Common myeloid progenitor, CD34-positive (primary cell): ENCODE data around the gene RNASEL.

Experiments used
- CTCF ChIA-PET: fragments of 350-600 bp; sonication (Branson Sonifier 250); formaldehyde crosslinking; loops from one replicate; lab custom pipeline; 2021; ENCODE audit warnings: antibody characterized with exemption; lab: Charles Lee
- POLR2A ChIA-PET: fragments of 350-600 bp; sonication (Branson Sonifier 250); formaldehyde crosslinking; loops from one replicate; lab custom pipeline; 2021; ENCODE audit warnings: antibody characterized with exemption; lab: Charles Lee
- DNase-seq, 3 donors: peaks; one replicate each; pipeline versions ENCODE4 v3.0.0 to v3.0.0-alpha.2; 2013
- H3K27ac ChIP-seq, 2 experiments: 1 replicate in 1 of 2; 2 replicates in 1 of 2; pipeline ENCODE4 v1.7.0; 2013; ENCODE audit warnings: inconsistent platforms in 2 of 2, low read length in 2 of 2, mild to moderate bottlenecking in 2 of 2, low read depth in 1 of 2, moderate library complexity in 1 of 2; ENCODE audit not compliant: severe bottlenecking in 2 of 2, insufficient read depth in 1 of 2, poor library complexity in 1 of 2
- H3K27me3 ChIP-seq, 5 experiments: replicated peaks in 2 of 5; 1 replicate in 3 of 5; 2 replicates in 2 of 5; pipeline versions ENCODE4 v1.6.1 to v1.7.0; 2013; ENCODE audit warnings: low read length in 4 of 5, mild to moderate bottlenecking in 2 of 5, moderate library complexity in 2 of 5, inconsistent platforms in 1 of 5; ENCODE audit not compliant: insufficient read depth in 5 of 5, control insufficient read depth in 4 of 5
- H3K36me3 ChIP-seq, 4 experiments: 1 replicate in 2 of 4; 2 replicates in 2 of 4; pipeline versions ENCODE4 v1.6.1 to v1.7.0; 2013; ENCODE audit warnings: low read length in 3 of 4, control low read depth in 1 of 4, mild to moderate bottlenecking in 1 of 4; ENCODE audit not compliant: control insufficient read depth in 4 of 4, insufficient read depth in 4 of 4
- H3K4me1 ChIP-seq, 4 experiments: 1 replicate in 3 of 4; 2 replicates in 1 of 4; pipeline versions ENCODE4 v1.6.1 to v1.7.1; 2013; ENCODE audit warnings: low read length in 3 of 4, mild to moderate bottlenecking in 3 of 4, control low read depth in 1 of 4, inconsistent platforms in 1 of 4, moderate library complexity in 1 of 4; ENCODE audit not compliant: control insufficient read depth in 4 of 4, insufficient read depth in 4 of 4; ENCODE audit errors: control extremely low read depth in 1 of 4
- H3K4me3 ChIP-seq, 7 experiments: 1 replicate in 4 of 7; 2 replicates in 3 of 7; pipeline versions ENCODE4 v1.5.1 to v1.7.0; 2013; ENCODE audit warnings: mild to moderate bottlenecking in 7 of 7, low read length in 6 of 7, moderate library complexity in 6 of 7, inconsistent platforms in 2 of 7, low read depth in 2 of 7, control low read depth in 1 of 7; ENCODE audit not compliant: insufficient read depth in 4 of 7, control insufficient read depth in 1 of 7; ENCODE audit errors: extremely low read depth in 1 of 7
- H3K9me3 ChIP-seq, 5 experiments: 1 replicate in 4 of 5; 2 replicates in 1 of 5; pipeline versions ENCODE4 v1.6.1 to v1.7.1; 2013; ENCODE audit warnings: low read length in 4 of 5, mild to moderate bottlenecking in 2 of 5, inconsistent platforms in 1 of 5, low read depth in 1 of 5, moderate library complexity in 1 of 5; ENCODE audit not compliant: control insufficient read depth in 4 of 5, insufficient read depth in 2 of 5; ENCODE audit errors: control extremely low read depth in 1 of 5
- WGBS: methylation state at CpG from one replicate; pipeline ENCODE4 v1.1.5; 2013; ENCODE audit not compliant: insufficient coverage; 5-methylcytosine and 5-hydroxymethylcytosine counted together

The RNASEL gene

GRCh38 chr1:182595641-182596240 lies 6.7 kb upstream of the RNASEL start:
- H3K36me3 ChIP-seq: no peaks in the 10 kb centered on the region
- 33% methylated on average over 3 of the region's 4 CpGs for WGBS
- H3K4me3 ChIP-seq: no peak overlapping the region
- H3K9me3 ChIP-seq: no peaks in the 10 kb centered on the region
- no peak overlapping the region for H3K27ac ChIP-seq
- H3K4me1 ChIP-seq: peaks cover 0 to 9% (median 6%) of the 10 kb centered on the region in 4 experiments
- POLR2A ChIA-PET: interaction anchor here (1.2 kb wide), 1 partner anchor 187 kb away, joined by 3 read pairs; no protein-coding TSS in a partner anchor
- CTCF ChIA-PET: interaction anchor here (0.9 to 17.7 kb wide), 25 partner anchors 7 to 513 kb away, joined by 3 to 525 read pairs (median 4); partner anchors contain the start of gene NPL
- peak; percentile 50 to 70 (median 58) for DNase-seq
- peaks cover 0 to 3% (median 0%) of the 10 kb centered on the region in 5 experiments for H3K27me3 ChIP-seq

DNA sequence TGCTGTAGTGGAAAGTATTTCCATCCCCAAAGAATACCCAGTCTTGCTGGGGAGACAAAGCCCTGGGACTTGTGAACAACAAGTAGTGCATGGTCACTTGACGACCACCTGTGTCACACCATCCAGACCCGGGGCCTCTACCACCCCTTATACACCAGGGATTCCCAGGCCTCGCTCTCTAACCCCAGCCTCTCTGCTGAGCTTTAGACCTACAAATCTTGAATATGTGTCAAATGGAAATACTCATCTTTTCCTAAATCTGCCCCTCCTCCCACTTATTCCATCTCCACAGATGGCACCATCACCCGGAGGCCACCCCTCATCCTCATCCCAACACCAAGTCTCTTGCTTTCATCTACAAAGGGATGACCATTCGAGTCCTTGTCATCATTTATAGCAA lies 875 bp upstream of the RNASEL start:
- ChIA-PET CTCF (interaction anchor here (1.6 to 6.2 kb wide), 3 partner anchors 9 to 195 kb away, joined by 4 to 39 read pairs (median 15); no protein-coding TSS in a partner anchor), POLR2A (no interaction called here)
- WGBS: 94% methylated on average over 3 of the region's 5 CpGs
- Histone ChIP-seq H3K27me3 (no peaks in the 10 kb centered on the region), H3K4me3 (no peak overlapping the region), H3K27ac (no peak overlapping the region), H3K36me3 (peaks cover 0 to 9% (median under 1%) of the 10 kb centered on the region in 4 experiments), H3K4me1 (peaks cover 0 to 16% (median 9%) of the 10 kb centered on the region in 4 experiments), H3K9me3 (no peaks in the 10 kb centered on the region)
- DNase-seq: no peak

DNA sequence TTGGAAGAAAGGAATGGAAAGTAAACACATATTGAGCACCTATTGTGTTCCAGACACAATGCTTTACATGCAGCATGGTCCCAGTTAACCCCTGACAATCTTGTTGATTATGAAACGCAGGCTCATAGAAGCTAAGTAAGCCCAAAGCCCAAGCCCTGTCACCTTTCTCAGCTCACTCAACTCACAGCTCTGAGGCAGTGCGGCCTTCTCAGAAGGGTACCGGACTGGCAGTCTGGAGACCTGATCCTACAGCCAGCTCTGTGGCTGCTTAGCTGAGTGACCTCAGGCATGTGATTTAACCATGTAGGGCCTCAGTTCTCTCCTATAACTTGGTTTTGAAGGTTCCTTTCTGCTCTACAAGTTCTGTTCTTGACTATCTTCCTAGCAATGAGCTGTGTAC lies 464 bp upstream of the RNASEL start:
- H3K4me3 ChIP-seq: peak overlapping the region in 5 of 7 experiments; percentile 89 to 99 (median 96)
- H3K27me3 ChIP-seq: no peaks in the 10 kb centered on the region
- 93% methylated on average over 3 of the region's 3 CpGs for WGBS
- POLR2A ChIA-PET: no interaction called here
- H3K4me1 ChIP-seq: peaks cover 0 to 16% (median 9%) of the 10 kb centered on the region in 4 experiments
- peak overlapping the region in 1 of 2 experiments; percentile 95 for H3K27ac ChIP-seq
- no peaks in the 10 kb centered on the region for H3K9me3 ChIP-seq
- peaks cover 0 to 9% (median 2%) of the 10 kb centered on the region in 4 experiments for H3K36me3 ChIP-seq
- CTCF ChIA-PET: interaction anchor here (1.6 to 6.2 kb wide), 4 partner anchors 10 to 196 kb away, joined by 4 to 39 read pairs (median 11); no protein-coding TSS in a partner anchor
- no peak for DNase-seq

DNA sequence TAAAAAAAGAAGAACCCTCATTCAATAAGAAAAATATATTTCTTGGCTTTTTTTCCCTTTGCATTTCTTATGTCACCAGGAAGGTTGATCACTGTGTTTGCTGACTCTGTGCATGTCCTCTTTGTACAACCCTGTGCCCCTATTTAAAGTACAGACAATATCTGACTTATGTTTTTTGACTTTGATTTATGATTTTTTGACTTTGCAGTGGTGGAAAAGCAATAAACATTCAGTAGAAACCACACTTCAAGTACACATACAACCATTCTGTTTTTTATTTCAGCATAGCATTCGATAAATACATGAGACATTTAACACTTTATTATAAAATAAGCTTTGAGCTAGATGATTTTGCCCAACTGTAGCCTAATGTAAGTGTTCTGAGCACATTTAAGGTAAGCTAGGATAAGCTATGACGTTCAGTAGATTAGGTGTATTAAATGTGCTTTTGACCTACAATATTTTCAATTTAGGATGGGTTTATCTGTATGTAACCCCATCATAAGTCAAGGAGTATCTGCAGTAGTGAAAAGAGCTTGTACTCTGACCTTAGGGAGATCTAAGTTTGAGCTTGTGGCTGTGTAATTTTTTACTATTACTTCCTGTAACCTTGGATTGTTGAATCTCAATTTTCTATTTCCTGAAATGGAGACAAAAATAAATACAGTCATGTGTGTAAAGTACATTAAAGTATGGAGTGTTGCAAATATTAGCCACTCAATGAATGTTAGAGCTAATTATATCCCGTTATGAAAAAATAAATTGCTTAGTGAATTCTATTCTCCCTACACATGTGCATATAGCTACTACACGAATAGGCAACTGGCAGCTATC lies 1.2 kb downstream of the RNASEL start:
- no peak for DNase-seq
- H3K27ac ChIP-seq: peak overlapping the region; percentile 86 to 95
- peaks cover 2 to 17% (median 3%) of the 10 kb centered on the region in 4 experiments for H3K36me3 ChIP-seq
- ChIA-PET CTCF (interaction anchor here (1.2 to 6.2 kb wide), 7 partner anchors 9 to 507 kb away, joined by 3 to 39 read pairs (median 6); no protein-coding TSS in a partner anchor), POLR2A (no interaction called here)
- peak overlapping the region in 6 of 7 experiments; percentile 86 to 99 (median 96) for H3K4me3 ChIP-seq
- peaks cover 0 to 19% (median 9%) of the 10 kb centered on the region in 4 experiments for H3K4me1 ChIP-seq
- H3K27me3 ChIP-seq: no peaks in the 10 kb centered on the region
- H3K9me3 ChIP-seq: no peaks in the 10 kb centered on the region
- WGBS: 0% methylated on average over 1 of the region's 4 CpGs

GRCh38 chr1:182587093-182587492 lies 2.0 kb downstream of the RNASEL start:
- POLR2A ChIA-PET: no interaction called here
- Histone ChIP-seq H3K36me3 (peaks cover 3 to 25% (median 6%) of the 10 kb centered on the region in 4 experiments), H3K4me3 (no peak overlapping the region), H3K27ac (no peak overlapping the region), H3K27me3 (no peaks in the 10 kb centered on the region), H3K4me1 (peaks cover 0 to 19% (median 9%) of the 10 kb centered on the region in 4 experiments), H3K9me3 (no peaks in the 10 kb centered on the region)
- no CpG with 5 or more reads among the region's 1 CpG for WGBS
- DNase-seq: no peak
- CTCF ChIA-PET: interaction anchor here (1.2 to 6.2 kb wide), 2 partner anchors 12 to 502 kb away, joined by 5 to 39 read pairs; no protein-coding TSS in a partner anchor

- no peaks in the 10 kb centered on the region for H3K27me3 ChIP-seq
- H3K27ac ChIP-seq: no peak overlapping the region
- no peak for DNase-seq
- ChIA-PET CTCF (interaction anchor here (0.6 to 6.2 kb wide), 4 partner anchors 10 to 501 kb away, joined by 3 to 39 read pairs (median 4); no protein-coding TSS in a partner anchor), POLR2A (no interaction called here)
- WGBS: 98% methylated on average over 10 of the region's 11 CpGs
- H3K36me3 ChIP-seq: peaks cover 6 to 30% (median 10%) of the 10 kb centered on the region in 4 experiments
- H3K4me1 ChIP-seq: peaks cover 0 to 19% (median 9%) of the 10 kb centered on the region in 4 experiments
- no peak overlapping the region for H3K4me3 ChIP-seq
- no peaks in the 10 kb centered on the region for H3K9me3 ChIP-seq
Observed at GRCh38 chr1:182586380-182586779, 2.7 kb downstream of the RNASEL start.
